H9 (cell line): ENCODE data around the gene DGKH. TPM values are rescaled to one million over a fixed set of nuclear protein-coding genes. Genes with fewer than 3 reads are reported as not detected.

Experiments used
- DNase-seq: peaks from one replicate; pipeline ENCODE4 v3.0.0-alpha.2; 2017
- H2AFZ ChIP-seq: one replicate; pipeline ENCODE4 v1.6.1; 2013; ENCODE audit warnings: mild to moderate bottlenecking, low read length, control low read depth, moderate library complexity
- H2AK5ac ChIP-seq: 2 replicates; pipeline ENCODE4 v1.6.1; 2013; ENCODE audit warnings: low read length, control low read depth, mixed read lengths; ENCODE audit not compliant: insufficient read length
- H2BK120ac ChIP-seq: one replicate; pipeline ENCODE4 v1.6.1; 2013; ENCODE audit warnings: low read depth, mild to moderate bottlenecking, low read length, control low read depth, inconsistent platforms; ENCODE audit not compliant: poor library complexity, severe bottlenecking
- H2BK12ac ChIP-seq: 2 replicates; pipeline ENCODE4 v1.6.1; 2013; ENCODE audit warnings: low read length, control low read depth, mixed read lengths, low read depth; ENCODE audit not compliant: insufficient read length
- H2BK15ac ChIP-seq: 2 replicates; pipeline ENCODE4 v1.6.1; 2013; ENCODE audit warnings: low read depth, low read length, control low read depth
- H2BK20ac ChIP-seq: one replicate; pipeline ENCODE4 v1.6.1; 2013; ENCODE audit warnings: low read depth, mild to moderate bottlenecking, low read length, control low read depth, inconsistent platforms; ENCODE audit not compliant: poor library complexity, severe bottlenecking
- H2BK5ac ChIP-seq: 2 replicates; pipeline ENCODE4 v1.6.1; 2013; ENCODE audit warnings: low read length, control low read depth, mixed read lengths; ENCODE audit not compliant: insufficient read length
- H3K14ac ChIP-seq: 2 replicates; pipeline ENCODE4 v1.6.1; 2013; ENCODE audit warnings: low read length, control low read depth; ENCODE audit not compliant: insufficient read depth
- H3K18ac ChIP-seq: 2 replicates; pipeline ENCODE4 v1.6.1; 2013; ENCODE audit warnings: low read depth, mild to moderate bottlenecking, mixed read lengths, low read length, control low read depth; ENCODE audit not compliant: insufficient read length
- H3K23ac ChIP-seq: 2 replicates; pipeline ENCODE4 v1.6.1; 2013; ENCODE audit warnings: low read length, control low read depth, mixed read lengths, low read depth; ENCODE audit not compliant: insufficient read length
- H3K23me2 ChIP-seq: 2 replicates; pipeline ENCODE4 v1.6.1; 2013; ENCODE audit warnings: low read depth, mild to moderate bottlenecking, mixed read lengths, low read length, control low read depth; ENCODE audit not compliant: insufficient read length, poor library complexity, severe bottlenecking
- H3K27ac ChIP-seq: 2 replicates; pipeline ENCODE4 v1.5.1; 2013; ENCODE audit warnings: low read length, control low read depth, mixed read lengths, low read depth; ENCODE audit not compliant: insufficient read length
- H3K27me3 ChIP-seq: 2 replicates; pipeline ENCODE4 v1.6.1; 2013; ENCODE audit warnings: low read length, control low read depth, inconsistent platforms; ENCODE audit not compliant: insufficient read depth
- H3K4ac ChIP-seq: 2 replicates; pipeline ENCODE4 v1.6.1; 2013; ENCODE audit warnings: low read depth, mild to moderate bottlenecking, control low read depth, inconsistent platforms, low read length, moderate library complexity
- H3K4me1 ChIP-seq: 2 replicates; pipeline ENCODE4 v1.6.1; 2013; ENCODE audit warnings: low read length, control low read depth, inconsistent platforms; ENCODE audit not compliant: insufficient read depth
- H3K4me2 ChIP-seq: 2 replicates; pipeline ENCODE4 v1.6.1; 2013; ENCODE audit warnings: low read length, control low read depth, mixed read lengths; ENCODE audit not compliant: insufficient read length, insufficient read depth
- H3K56ac ChIP-seq: 2 replicates; pipeline ENCODE4 v1.6.1; 2013; ENCODE audit warnings: low read depth, mild to moderate bottlenecking, mixed read lengths, low read length, control low read depth; ENCODE audit not compliant: insufficient read length
- H3K79me1 ChIP-seq: 2 replicates; pipeline ENCODE4 v1.6.1; 2013; ENCODE audit warnings: low read depth, mild to moderate bottlenecking, moderate library complexity, low read length, control low read depth, inconsistent platforms; ENCODE audit not compliant: insufficient read depth, poor library complexity, severe bottlenecking
- H3K79me2 ChIP-seq: 2 replicates; pipeline ENCODE4 v1.6.1; 2013; ENCODE audit warnings: low read length, control low read depth, inconsistent platforms; ENCODE audit not compliant: insufficient read depth
- H3K9ac ChIP-seq: 2 replicates; pipeline ENCODE4 v1.6.1; 2013; ENCODE audit warnings: low read length, control low read depth, mixed read lengths; ENCODE audit not compliant: insufficient read length; ENCODE audit errors: extremely low read depth
- H3K9me3 ChIP-seq: one replicate; pipeline ENCODE4 v1.6.1; 2013; ENCODE audit warnings: low read depth, low read length, inconsistent platforms; ENCODE audit not compliant: control insufficient read depth
- H3T11ph ChIP-seq: one replicate; pipeline ENCODE4 v1.6.1; 2013; ENCODE audit warnings: mild to moderate bottlenecking, low read length, control low read depth, inconsistent platforms
- H4K20me1 ChIP-seq: one replicate; pipeline ENCODE4 v1.6.1; 2013; ENCODE audit not compliant: control insufficient read depth, insufficient read length, insufficient read depth
- H4K5ac ChIP-seq: 2 replicates; pipeline ENCODE4 v1.6.1; 2013; ENCODE audit warnings: low read depth, mild to moderate bottlenecking, mixed read lengths, low read length, control low read depth; ENCODE audit not compliant: insufficient read length
- H4K8ac ChIP-seq: replicated peaks from 2 replicates; pipeline ENCODE4 v1.6.1; 2013; ENCODE audit warnings: low read length, control low read depth, mixed read lengths, low read depth; ENCODE audit not compliant: insufficient read length
- H4K91ac ChIP-seq: 2 replicates; pipeline ENCODE4 v1.6.1; 2013; ENCODE audit warnings: low read depth, mild to moderate bottlenecking, moderate library complexity, mixed read lengths, low read length, control low read depth; ENCODE audit not compliant: insufficient read length
- H3K27ac Mint-ChIP-seq, 3 experiments: 2 replicates in 2 of 3; 3 replicates in 1 of 3; pipeline ENCODE4 v1.8.0; 2020 to 2021; ENCODE audit warnings: mixed read lengths in 3 of 3, mild to moderate bottlenecking in 1 of 3, moderate library complexity in 1 of 3
- H3K27me3 Mint-ChIP-seq: 2 replicates; pipeline ENCODE4 v1.8.0; 2021; ENCODE audit warnings: low read depth, mild to moderate bottlenecking, moderate library complexity, mixed read lengths
- H3K36me3 Mint-ChIP-seq, 3 experiments: 2 replicates in 2 of 3; 3 replicates in 1 of 3; pipeline ENCODE4 v1.8.0; 2020 to 2021; ENCODE audit warnings: low read depth in 3 of 3, mixed read lengths in 3 of 3; ENCODE audit not compliant: insufficient read depth in 1 of 3
- H3K4me1 Mint-ChIP-seq, 2 experiments: 2 replicates each; pipeline ENCODE4 v1.8.0; 2020; ENCODE audit warnings: mixed read lengths in 2 of 2
- H3K4me3 Mint-ChIP-seq, 2 experiments: 2 replicates in 1 of 2; 3 replicates in 1 of 2; pipeline ENCODE4 v1.8.0; 2020 to 2021; ENCODE audit warnings: mild to moderate bottlenecking in 2 of 2, mixed read lengths in 2 of 2, moderate library complexity in 1 of 2
- H3K9me3 Mint-ChIP-seq, 2 experiments: 2 replicates in 1 of 2; 3 replicates in 1 of 2; pipeline ENCODE4 v1.8.0; 2020; ENCODE audit warnings: mild to moderate bottlenecking in 2 of 2, mixed read lengths in 2 of 2, moderate library complexity in 1 of 2
- WGBS: extraction: QIAGEN DNeasy Blood & Tissue Kit; methylation state at CpG from one replicate; pipeline ENCODE4 v1.1.7; 2013; ENCODE audit warnings: missing lambda C conversion rate, low lambda C conversion rate, mixed read lengths; ENCODE audit not compliant: insufficient read length; ENCODE audit errors: extremely low coverage; 5-methylcytosine and 5-hydroxymethylcytosine counted together
- total RNA-seq: library from RNA; stranded (reverse); gene quantifications from 2 replicates; pipeline ENCODE4 v1.2.1, GENCODE V29; 2021
- TF ChIP-seq, protein P1 (sequence below): fragments of 200-600 bp; sonication (generic); conservative IDR thresholded peaks from 3 replicates; pipeline ENCODE4 v1.8.0; 2021; ENCODE audit warnings: antibody characterized with exemption, mild to moderate bottlenecking

Gene DGKH
- total RNA-seq, 1 experiment from 2014 or later = 8.6 TPM

DNA sequence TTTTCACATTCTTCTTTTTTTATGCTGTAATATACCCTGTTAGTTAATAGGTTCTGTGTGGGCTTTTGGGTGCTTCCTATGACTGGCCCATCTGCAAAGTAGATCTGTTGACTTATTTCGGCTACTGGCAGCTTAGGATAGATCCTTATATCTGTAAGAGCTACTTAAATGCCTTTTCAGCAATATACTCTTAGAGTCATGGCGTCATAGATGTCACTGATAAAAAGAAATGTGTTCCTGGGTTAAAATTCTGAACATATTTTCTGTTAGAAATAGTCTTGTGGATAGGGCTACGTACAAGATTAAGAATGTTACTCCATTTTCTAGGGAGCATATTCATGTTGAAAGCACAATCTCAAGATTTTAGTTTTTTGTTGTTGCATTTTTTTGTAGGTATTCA lies 228.2 kb downstream of the DGKH start:
- Histone ChIP-seq H3K4me1 (peaks cover 3% of the 10 kb centered on the region; the same call in 1 of the 2 replicates), H3K27ac (no peak overlapping the region), H2AK5ac (no peak overlapping the region), H2BK5ac (no peak overlapping the region), H3K4me2 (no peak overlapping the region), H4K5ac (no peak overlapping the region), H3K23me2 (peaks cover 4% of the 10 kb centered on the region), H4K91ac (no peak overlapping the region), H3K23ac (no peak overlapping the region), H3K4ac (no peak overlapping the region), H3K27me3 (no peaks in the 10 kb centered on the region), H3K9ac (no peak overlapping the region), H3K18ac (no peak overlapping the region), H3K79me2 (peaks cover 11% of the 10 kb centered on the region; the same call in 1 of the 2 replicates), H2BK12ac (no peak overlapping the region), H3T11ph (no peak overlapping the region), H4K20me1 (no peaks in the 10 kb centered on the region), H4K8ac (no peak overlapping the region), H3K9me3 (no peaks in the 10 kb centered on the region), H3K79me1 (no peaks in the 10 kb centered on the region), H3K14ac (no peak overlapping the region), H2BK15ac (no peak overlapping the region), H2BK120ac (no peak overlapping the region), H3K56ac (no peak overlapping the region), H2AFZ (no peak overlapping the region), H2BK20ac (no peak overlapping the region)
- Mint-ChIP-seq H3K9me3 (peaks cover 0 to 4% of the 10 kb centered on the region in 2 experiments; a peak in 1 of 5 replicates), H3K27me3 (no peaks in the 10 kb centered on the region; the same call in 1 of the 2 replicates), H3K4me3 (no peak overlapping the region), H3K36me3 (no peaks in the 10 kb centered on the region), H3K4me1 (peaks cover 40 to 44% of the 10 kb centered on the region in 2 experiments), H3K27ac (no peak overlapping the region)
- DNase-seq = no peak
- no CpG with 5 or more reads among the region's 3 CpGs for WGBS
- TF ChIP-seq, protein P1, sequence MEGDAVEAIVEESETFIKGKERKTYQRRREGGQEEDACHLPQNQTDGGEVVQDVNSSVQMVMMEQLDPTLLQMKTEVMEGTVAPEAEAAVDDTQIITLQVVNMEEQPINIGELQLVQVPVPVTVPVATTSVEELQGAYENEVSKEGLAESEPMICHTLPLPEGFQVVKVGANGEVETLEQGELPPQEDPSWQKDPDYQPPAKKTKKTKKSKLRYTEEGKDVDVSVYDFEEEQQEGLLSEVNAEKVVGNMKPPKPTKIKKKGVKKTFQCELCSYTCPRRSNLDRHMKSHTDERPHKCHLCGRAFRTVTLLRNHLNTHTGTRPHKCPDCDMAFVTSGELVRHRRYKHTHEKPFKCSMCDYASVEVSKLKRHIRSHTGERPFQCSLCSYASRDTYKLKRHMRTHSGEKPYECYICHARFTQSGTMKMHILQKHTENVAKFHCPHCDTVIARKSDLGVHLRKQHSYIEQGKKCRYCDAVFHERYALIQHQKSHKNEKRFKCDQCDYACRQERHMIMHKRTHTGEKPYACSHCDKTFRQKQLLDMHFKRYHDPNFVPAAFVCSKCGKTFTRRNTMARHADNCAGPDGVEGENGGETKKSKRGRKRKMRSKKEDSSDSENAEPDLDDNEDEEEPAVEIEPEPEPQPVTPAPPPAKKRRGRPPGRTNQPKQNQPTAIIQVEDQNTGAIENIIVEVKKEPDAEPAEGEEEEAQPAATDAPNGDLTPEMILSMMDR = no peak
